ENCODE data around the gene NTN1.
"Not testable (repeated sequence)": the region's sequence is repeated elsewhere in the genome, so short reads cannot be mapped to it uniquely, and the experiment has no call there.

The NTN1 gene

DNA sequence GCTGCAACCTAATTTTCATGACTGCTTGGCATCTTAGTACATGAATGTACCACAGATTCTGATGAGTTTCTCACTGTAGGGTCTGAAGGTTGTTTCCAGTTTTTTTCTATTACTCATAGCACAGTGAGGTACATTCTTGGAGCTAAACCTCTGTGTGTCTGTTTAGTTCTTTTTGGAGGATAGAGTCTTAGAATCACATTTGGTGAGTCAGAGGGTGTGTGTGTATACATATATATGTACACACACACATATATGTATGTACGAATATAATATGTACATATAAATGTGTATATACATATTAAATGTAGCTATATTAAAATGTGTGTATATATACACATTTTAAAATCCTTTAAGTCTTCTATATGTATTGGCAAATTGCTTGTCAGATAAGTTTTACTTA, 72.9 kb downstream of the NTN1 start:
- no peak for DNase-seq

- no peak for DNase-seq
Measured at GRCh38 chr17:9095390-9095789, 74.1 kb downstream of the NTN1 start.

DNA sequence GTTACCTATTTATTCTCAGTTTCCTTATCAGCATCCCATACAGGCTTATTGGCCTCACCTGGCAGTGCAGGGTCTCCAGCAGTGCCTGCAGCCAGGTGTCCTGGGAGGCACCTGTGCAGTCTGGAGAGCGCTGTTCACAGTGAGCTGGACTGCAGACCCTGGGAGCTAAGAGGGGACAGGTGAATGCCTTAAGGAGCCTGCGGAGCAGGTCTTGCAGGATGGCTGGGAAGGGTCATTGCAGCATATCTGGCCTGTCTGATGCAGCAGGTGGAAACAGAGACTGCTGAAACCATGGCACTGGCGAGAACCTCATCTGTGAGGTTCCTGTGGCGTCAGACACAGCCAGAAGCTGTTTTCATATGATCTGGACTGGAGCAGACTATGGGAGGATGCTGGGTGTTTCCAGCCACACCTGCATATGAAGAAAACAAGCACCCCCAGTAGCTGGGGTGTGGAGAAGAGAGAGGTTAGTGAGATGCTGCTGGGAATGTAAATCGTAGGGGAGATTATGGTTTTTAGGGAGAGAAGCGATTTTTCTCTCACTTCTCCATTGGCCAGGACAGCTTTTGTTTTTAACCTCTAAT, 77.0 kb downstream of the NTN1 start:
- DNase-seq, result no peak

DNA sequence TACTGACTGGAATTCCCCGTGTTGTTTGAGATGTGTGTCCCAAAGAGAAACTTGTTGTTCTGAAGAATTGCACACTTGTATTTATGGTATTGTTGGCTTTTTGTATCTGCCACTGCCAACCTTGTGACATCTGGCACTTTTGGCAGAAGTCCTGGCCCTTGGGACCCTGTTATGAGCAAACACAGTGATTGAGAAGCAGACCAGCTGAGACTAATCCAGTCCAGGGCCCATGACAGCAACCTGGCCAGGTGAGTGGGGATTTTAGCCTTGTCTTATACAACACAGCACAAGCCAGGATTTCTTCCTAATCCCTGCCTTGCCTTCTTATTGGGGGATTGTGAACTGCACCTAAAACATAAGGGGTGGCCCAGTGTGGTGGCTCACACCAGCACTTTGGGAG, 80.0 kb downstream of the NTN1 start:
- no peak for DNase-seq

DNA sequence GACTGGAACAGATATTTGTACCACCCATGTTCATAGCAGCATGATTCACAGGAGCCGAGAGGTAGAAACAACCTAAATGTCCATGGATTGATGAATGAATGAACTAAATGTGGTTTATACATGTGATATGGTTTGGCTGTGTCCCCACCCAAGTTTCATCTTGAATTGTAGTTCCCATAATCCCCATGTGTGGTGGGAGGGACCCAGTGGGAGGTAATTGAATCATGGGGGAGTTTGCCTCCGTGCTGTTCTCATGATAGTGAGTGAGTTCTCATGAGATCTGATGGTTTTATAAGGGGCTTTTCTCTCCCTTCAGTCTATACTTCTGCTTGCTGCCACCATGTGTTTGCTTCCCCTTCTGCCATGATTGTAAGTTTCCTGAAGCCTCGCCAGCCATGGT, 81.9 kb downstream of the NTN1 start:
- DNase-seq, result not testable (repeated sequence)

GRCh38 chr17:9104370-9105041, 83.2 kb downstream of the NTN1 start:
- DNase-seq, result no peak

DNA sequence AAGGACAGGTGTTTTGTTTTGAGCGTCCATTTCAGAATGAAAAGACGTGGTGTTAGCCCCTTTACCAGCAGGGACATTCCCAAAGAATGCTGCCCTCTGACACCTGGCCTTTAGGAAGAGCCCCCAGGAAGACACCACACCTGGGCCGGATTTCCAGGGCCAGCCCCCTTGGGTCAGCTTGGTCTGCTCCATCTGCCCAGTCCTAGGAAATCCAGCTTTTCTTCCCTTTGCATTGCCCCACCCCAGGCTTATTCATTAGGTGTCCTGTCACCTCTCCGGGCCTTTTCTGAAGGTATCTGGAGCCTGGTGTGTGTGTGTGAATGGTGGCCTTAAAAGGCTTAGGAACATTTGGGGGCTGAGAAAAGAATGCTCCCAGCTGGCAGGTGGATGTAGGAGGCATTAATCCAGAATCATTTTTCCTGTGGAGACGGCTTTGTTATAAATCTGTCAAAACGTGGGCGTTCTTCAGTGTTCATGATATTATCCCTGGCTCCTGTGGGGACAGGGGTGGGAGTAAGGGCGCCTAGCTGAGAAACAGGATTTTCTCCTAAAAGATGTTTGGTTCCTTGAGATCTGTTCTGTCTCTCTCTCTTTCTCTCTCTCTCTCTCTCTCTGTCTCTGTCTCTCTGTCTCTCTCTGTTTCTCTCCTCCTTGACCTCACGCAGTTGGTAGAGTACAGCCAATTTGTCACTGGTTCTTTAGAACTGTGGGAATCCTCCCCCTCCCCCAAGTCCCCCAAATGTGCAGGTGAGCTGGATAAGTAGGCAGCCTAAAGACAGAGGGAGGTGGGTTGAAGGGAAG, 84.0 kb downstream of the NTN1 start:
- no peak for DNase-seq

DNA sequence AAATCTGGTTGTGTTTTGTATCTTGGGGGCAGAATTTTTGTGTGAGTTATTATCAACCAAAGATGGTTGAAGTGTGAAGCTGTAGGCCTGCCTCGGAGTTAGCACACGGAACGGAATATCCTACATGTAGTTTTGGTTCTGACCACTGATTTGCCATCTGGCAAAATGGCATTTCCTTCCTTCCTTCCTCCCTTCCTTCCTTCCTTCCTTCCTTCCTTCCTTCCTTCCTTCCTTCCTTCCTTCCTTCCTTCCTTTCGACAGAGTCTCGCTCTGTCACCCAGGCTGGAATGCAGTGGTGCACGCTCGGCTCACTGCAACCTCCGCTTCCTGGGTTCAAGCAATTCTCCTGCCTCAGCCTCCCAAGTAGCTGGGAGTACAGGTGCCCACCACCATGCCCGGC, 85.0 kb downstream of the NTN1 start:
- DNase-seq, result not testable (repeated sequence)

DNA sequence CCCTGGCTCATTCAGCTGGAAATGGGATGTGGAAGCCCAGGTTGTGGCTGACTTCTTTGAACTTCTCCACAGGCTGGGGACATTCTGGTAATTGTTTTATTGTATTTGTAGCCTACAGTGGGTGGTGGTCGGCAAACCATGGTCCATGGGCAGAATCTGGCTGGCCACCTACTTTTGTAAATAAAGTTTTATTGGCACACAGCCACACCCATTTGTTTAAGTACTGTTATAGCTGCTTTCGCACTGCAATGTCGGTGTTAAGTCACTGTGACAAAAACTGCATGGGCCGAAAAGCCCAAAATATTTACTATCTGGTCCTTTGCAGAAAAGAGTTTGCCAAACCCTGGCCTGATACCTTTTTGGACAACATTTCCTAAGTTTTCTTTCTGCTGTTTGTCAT, 86.2 kb downstream of the NTN1 start:
- no peak for DNase-seq

DNA sequence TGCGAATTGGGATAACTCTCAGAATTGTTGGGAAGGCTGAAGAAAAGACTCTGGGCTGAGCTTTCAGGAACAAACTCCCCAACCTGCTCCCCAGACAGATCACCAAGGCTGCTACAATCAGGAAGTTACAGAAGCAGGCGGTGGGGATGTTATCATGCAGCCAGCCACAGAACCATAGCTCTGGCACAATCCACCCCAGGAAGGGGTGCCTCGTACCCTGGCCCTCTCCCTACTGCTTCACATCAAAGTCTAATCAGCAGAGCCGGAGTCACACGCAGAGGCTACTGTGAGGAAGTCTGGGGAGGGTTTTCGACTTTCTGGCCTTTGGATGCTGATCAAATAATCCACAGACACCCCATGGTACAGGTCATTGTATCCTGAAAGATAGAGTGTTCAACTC, 86.8 kb downstream of the NTN1 start:
- no peak for DNase-seq

- no peak for DNase-seq
Measured at GRCh38 chr17:9109933-9110332, 88.6 kb downstream of the NTN1 start.

- DNase-seq, result no peak
Measured at GRCh38 chr17:9110501-9110900, 89.2 kb downstream of the NTN1 start.

DNA sequence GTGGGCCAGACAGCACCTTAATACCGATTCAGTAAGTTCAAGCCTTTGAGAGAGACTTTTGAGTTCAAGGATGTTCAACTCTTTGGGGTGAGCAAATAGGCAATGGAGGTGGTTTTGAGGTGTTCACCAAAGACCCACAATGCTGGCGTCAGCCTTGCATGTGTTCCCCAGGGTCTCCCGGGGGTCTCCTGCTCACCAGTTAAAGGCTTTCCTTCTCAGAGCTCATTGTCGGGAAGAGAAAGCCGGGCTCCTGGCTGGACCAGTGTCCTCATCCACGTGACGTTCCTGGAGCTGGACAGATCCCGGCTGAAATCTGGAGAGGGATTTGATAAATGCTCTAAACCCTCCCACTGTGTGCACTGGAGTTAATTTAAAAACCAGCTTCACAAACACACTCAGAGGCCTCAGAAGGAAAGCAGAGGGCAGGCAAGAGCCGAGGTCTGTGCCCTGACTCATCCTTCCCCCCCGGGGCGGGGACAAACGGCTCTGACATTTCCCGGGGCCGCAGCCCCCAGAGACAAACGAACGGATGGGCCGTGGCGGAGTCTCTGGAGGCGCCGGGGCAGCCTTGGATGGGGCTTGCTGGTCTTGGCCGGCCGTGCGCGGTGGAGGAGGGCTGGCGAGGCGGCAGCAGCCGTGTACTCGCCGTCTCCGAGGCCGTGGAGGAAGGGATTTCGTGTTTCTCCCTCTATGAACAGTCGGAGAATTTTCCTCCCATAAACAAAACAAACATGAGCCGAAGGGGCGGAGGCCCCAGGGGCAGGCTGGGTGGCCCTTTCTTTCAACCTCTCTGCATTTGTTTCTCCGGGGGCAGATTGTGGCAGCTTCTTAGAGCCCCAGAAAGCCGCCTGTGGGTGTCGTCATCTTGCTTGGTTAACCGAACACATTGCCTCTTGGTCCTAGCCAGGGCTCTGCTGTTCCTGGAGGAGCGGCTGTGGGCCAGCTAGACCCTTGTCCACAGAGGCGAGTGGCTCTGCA, 94.2 kb downstream of the NTN1 start:
- no peak for DNase-seq

- DNase-seq, result no peak
Measured at GRCh38 chr17:9116311-9116835, 95.1 kb downstream of the NTN1 start.

GRCh38 chr17:9116861-9117568, 95.7 kb downstream of the NTN1 start:
- no peak for DNase-seq

DNA sequence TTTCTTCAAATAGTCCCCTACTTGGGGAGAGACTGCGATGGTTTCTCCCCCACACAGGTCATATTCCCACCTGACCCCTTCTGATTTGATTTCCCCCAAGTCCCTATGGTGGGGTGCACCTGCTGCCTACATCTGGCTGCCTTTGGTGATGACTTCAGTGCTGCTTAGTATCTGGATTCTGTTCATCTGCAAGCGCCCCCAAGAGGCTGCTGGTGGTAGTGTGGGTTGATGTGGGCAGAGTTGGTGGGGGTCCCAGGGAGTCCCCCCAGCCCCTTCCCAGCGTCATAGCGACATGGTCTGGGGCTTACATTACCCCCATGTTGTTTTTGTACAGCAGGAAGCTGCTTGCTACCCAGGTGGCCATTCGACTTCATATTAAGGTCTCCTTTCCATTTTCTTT, 99.2 kb downstream of the NTN1 start:
- no peak for DNase-seq

- DNase-seq, result no peak
Measured at GRCh38 chr17:9121186-9121820, 100.0 kb downstream of the NTN1 start.

DNA sequence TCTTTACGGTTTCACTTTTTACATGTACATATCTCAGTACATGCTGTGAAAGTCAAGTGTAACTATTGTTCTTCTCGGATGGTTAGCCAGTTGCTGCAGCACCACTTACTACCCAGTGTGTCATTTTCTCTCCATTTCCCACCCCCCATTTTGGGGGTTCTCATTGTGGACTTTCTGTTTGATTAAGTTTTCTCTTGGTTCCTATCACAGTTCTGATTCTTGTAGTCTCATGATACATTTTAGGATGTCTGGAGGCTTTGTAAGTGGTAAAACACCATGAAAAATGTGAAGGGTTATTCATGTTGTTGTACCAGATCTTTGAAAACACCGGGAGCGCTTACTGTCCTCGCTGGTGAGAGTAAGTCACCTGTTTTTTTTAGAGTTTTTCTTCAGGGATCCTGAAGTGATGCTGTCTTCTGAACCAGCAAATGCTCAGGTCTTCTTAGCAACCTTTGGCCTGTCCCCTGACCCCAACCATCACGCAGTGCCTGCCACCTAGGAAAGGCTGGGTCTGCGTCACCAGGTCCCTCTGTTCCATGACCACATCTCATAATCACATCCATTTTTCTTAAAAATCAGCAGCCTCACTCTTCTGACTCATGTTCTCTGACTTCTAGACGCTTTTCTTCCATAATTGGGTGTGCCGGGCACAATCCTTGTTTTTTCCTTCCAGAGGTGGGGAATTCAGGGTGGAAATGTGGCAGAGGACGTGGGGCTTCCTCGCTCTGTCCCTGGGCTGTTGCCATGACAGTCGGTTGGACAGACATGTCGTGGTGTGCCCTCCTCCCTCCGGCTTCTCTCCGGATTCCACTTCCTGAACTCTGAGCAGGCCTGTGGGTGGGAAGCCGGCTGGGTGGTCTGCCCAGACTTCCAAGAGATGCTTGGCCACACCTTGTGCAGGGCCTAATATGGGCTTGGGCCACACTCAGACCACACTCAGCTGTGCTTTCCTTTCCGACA, 102.6 kb downstream of the NTN1 start:
- no peak for DNase-seq

- no peak for DNase-seq
Measured at GRCh38 chr17:9124554-9124935, 103.2 kb downstream of the NTN1 start.

DNA sequence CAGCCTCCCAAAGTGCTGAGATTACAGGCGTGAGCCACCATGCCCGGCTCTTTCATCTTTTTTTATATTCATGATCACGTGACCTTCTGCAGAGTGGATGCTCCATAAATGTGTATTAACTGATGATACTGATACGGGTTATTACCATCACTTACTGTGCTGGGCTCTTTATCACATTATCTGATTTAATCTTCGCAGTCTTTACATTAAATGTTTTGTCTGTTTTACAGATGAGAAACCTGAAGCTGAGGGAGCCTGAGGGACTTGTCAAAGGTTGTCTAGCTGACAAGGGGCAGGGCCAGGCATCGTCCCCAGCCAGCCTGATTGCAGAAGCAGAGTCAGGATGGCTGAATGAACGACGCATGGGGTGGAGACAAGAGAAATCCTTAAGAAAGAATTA, 104.4 kb downstream of the NTN1 start:
- no peak for DNase-seq

Measured in inflammatory macrophage treated with lipopolysaccharide for 4 hours (primary cell).